Measurements from ENCODE around the gene MRPS17.

Gene MRPS17

DNA sequence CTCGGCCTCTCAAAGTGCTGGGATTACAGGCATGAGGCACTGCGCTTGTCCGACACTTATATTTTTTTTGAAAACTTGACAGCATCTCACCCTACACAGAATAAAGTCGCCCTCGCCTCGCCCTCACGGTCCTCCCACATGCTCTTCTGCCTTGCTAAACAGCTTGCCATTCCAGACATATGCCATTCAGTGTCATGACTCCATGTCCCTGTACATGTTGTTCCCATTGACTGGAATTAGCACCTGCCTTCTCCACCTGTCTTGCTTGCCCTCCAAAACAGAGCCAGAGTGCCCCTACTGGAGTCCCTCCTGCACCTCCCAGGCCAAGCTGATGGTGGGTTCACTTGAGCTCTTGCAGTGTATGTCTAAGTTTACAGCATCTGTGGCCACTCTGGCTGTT is 18.9 kb downstream of the MRPS17 start:
- no peak for DNase-seq (ENCODE audit: low read depth in 2 of 2, low spot score in 1 of 2)

DNA sequence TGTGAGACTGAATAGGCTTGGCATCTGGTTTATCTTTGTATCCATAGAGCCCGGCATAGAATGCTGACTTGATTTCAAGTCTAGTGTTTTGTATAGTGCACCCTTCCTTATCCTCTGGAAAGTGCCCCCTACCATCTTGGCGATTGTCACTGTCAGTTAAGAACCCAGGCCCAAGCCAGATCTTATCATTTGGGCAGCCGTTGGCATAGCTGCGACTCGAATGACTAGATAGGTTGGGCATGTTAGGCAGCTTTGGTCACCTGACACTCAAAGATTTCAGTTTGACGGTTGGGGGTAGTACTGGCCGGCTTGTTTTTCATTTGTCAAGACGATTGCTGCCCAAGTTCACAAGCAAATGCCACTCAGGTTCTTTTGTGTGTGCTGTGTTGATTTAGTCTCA is 19.3 kb downstream of the MRPS17 start:
- no peak for DNase-seq (ENCODE audit: low read depth in 2 of 2, low spot score in 1 of 2)

DNA sequence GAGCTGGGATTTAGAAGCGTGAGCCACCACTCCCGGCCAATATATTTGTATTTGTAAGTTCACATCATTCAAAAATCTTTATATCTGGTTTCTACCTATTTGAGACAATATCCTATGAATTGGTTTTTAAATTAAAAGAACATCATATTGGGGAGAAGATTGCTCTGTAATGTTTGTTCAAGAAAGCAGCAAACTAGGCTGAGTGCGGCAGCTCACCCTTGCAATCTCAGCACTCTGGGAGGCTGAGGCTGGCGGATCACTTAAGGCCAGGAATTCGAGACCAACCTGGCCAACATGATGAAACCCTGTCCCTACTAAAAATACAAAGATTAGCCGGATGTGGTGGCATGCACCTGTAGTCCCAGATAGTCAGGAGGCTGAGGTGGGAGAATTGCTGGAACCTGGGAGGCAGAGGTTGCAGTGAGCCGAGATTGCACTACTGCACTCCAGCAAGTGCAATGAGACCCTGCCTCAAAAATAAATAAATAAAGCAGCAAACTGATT is 22.1 kb downstream of the MRPS17 start:
- no peak for DNase-seq (ENCODE audit: low read depth in 2 of 2, low spot score in 1 of 2)

DNA sequence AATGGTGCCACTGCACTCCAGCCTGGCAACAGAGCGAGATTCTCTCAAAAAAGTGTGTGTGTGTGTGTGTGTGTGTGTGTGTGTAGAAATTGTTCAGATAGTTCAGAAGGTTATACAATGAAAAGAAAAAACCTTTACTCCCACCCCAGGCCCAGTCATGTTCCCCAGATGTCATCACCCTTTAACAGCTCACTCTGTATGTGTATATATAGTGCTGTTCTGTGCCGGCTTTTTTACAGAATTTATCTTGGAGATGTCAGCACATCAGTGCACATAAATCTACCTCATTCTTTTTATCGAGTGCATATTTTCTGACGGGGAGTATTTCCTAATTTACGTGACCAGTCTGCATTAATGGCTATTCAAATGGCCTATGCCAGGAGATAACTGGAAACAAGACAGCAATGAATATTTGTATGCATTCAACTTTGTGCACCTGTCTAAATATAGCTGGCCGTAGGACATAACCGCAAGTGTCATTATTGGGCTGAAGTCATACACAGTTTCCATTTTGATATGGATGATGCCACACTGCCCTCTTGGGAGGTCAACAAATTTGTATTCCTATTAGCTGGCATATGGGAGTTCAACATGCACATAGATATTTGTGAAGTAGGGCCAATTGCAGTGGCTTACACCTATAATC is 24.4 kb downstream of the MRPS17 start:
- DNase-seq (ENCODE audit: low read depth in 2 of 2, low spot score in 1 of 2) = no peak

DNA sequence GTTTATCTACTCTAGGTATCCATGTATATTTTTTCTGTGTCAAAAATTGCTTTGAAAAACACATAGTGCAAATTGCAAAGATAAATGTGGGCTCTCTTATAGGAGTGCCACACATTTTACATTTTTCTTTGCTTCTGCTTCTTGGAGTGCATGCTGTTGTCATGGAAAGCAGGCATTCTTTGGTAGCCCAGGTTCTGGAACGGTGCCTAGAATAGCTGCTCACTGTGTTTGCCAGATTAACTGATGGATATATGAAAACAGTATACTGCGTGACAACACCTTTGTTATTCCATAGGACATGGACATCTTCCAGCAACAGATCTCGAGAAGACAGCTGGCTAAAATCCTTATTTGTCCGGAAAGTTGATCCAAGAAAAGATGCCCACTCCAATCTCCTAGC is 26.2 kb downstream of the MRPS17 start:
- no peak for DNase-seq (ENCODE audit: low read depth in 2 of 2, low spot score in 1 of 2)

DNA sequence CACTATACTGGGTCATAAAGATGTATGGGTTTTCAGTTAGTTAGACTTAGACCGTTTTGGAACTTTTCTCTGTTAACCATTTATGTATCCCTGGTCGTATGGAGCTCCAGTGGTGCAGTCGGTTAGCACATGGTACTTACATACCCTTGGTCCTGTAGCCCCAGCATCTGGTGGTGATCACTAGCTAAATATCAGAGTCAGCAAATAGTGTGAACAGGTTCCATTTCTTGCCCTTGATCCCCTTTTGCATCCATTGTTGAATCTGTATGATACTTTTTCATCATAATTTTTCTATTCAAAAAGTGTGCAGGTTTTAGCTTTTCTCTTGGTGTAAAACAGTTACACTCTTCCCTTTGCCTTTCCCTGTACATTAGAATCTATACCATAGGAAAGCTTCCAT is 28.6 kb downstream of the MRPS17 start:
- DNase-seq (ENCODE audit: low read depth in 2 of 2, low spot score in 1 of 2) = no peak

DNA sequence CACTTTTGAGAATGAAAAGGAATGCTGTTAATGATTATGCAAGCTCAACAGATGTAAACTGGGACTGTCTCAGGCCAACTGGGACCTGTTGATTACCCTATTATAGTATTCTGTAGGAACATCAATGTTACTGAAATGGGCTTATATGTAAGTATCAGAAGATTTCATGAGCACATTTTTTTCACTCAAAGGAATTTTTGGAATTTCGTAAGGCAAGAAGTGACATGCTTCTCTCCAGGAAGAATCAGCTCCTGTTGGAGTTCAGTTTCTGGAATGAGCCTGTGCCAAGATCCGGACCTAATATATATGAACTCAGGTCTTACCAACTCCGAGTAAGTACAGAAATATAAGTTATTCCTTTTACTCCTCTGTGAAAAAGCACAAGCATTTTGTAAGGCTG is 31.9 kb downstream of the MRPS17 start:
- DNase-seq (ENCODE audit: low read depth in 2 of 2, low spot score in 1 of 2) = no peak

DNA sequence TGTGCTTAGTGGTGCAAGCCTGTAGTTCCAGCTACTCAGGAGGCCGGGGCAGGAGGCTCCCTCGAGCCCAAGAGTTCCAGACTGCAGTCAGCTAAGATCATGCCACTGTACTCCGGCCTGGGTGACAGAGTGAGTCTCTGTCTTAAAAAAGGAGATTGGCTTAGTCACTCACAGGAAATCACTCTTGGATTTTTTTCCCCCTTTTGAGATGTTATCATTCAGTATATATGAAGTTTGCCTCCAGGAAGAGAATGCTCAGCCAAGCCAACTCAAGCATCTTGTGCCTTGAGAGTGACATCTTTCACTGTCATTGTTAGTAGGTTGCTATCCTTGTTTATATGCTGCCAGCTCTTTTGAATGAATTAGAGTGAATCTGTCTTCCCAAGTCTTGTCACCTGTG is 40.7 kb downstream of the MRPS17 start:
- no peak for DNase-seq (ENCODE audit: low read depth in 2 of 2, low spot score in 1 of 2)

DNA sequence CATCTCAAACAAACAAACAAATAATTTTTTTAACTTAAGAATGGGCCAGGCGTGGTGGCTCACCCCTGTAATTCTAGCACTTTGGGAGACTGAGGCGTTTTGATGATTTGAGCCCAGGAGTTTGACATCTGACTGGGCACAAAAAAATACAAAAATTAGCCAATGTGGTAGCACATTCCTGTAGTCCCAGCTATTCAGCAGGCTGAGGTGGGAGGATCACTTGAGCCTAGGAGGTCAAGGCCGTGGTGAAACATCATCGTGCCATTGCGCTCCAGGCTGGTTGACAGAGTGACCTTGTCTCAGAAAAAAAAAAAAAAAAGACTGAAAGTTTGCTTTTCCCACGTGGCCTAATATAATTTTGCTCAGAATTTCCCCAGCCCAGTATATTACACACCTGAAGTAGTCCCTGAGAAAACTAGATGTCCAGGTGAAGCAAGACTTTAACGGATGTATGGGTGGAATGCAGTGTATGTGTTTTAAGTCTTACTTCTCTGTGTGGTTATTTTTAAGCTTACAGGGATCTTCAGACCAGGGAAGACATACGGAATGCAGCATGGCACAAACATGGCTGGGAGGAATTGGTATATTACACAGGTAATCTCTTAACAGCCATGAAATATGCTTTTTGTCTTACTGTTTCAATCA is 45.3 kb downstream of the MRPS17 start:
- no peak for DNase-seq (ENCODE audit: low read depth in 2 of 2, low spot score in 1 of 2)

DNA sequence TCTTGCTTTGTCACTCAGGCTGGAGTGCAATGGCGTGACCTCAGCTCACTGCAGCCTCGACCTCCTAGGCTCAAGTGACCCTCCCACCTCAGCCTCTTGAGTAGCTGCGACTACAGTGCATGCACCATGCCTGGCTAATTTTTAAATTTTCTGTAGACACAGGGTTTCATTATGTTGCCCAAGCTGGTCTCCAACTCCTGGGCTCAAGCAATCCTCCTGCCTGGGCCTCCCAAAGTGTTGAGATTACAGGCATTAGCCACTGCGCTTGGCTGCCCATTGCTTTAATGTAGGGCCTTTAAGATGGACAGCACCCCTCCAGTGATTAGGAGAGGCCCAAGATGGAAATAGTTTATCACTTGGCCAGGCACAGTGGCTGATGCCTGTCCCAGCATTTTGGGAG is 52.1 kb downstream of the MRPS17 start:
- no peak for DNase-seq (ENCODE audit: low read depth in 2 of 2, low spot score in 1 of 2)

Measured in stimulated activated CD8-positive, alpha-beta memory T cell treated with anti-CD3 and anti-CD28 coated beads, Interleukin-4, amount 100 ng/mL, for 1 hour (primary cell).